Keratinocyte (primary cell): ENCODE results near the gene ZBTB17. TPM values are rescaled to one million over a fixed set of nuclear protein-coding genes. Genes with fewer than 3 reads are reported as not detected.

Source experiments
- DNase-seq: peaks from one replicate; pipeline ENCODE4 v3.0.0-alpha.2; 2011; ENCODE audit warnings: low read depth, missing footprints, low spot score
- FAIRE-seq: peaks from 2 replicates; lab custom pipeline; 2011; peaks lifted over from hg19 to GRCh38; lab: Jason Lieb, UNC
- H2AFZ ChIP-seq: 2 replicates; pipeline ENCODE4 v1.6.0; 2012; ENCODE audit warnings: low read length, control low read depth, inconsistent platforms; ENCODE audit not compliant: control insufficient read depth
- H3K27ac ChIP-seq: 2 replicates; pipeline ENCODE4 v1.5.1; 2011; ENCODE audit warnings: low read length; ENCODE audit not compliant: control insufficient read depth, insufficient read depth
- H3K27me3 ChIP-seq: 3 replicates; pipeline ENCODE4 v1.6.0; 2011; ENCODE audit warnings: low read length; ENCODE audit not compliant: control insufficient read depth, insufficient read depth; ENCODE audit errors: extremely low read depth
- H3K36me3 ChIP-seq, 2 experiments: 2 replicates in 1 of 2; 3 replicates in 1 of 2; pipeline ENCODE4 v1.5.1; 2011; ENCODE audit warnings: low read length in 2 of 2, mild to moderate bottlenecking in 1 of 2; ENCODE audit not compliant: control insufficient read depth in 2 of 2, insufficient read depth in 2 of 2; ENCODE audit errors: extremely low read depth in 1 of 2
- H3K4me1 ChIP-seq: 3 replicates; pipeline ENCODE4 v1.5.1; 2011; ENCODE audit warnings: low read length; ENCODE audit not compliant: control insufficient read depth, insufficient read depth; ENCODE audit errors: extremely low read depth
- H3K4me2 ChIP-seq: 3 replicates; pipeline ENCODE4 v1.6.0; 2011; ENCODE audit warnings: low read depth, low read length; ENCODE audit not compliant: control insufficient read depth, insufficient read depth; ENCODE audit errors: extremely low read depth
- H3K4me3 ChIP-seq, 3 experiments: fragments of 200-600 bp in 1 of 3; sonication (generic) in 1 of 3; 2 replicates in 2 of 3; 3 replicates in 1 of 3; pipeline ENCODE4 v1.5.1; 2011 to 2016; ENCODE audit warnings: low read length in 3 of 3, mild to moderate bottlenecking in 3 of 3, control low read depth in 2 of 3, inconsistent platforms in 1 of 3, low read depth in 1 of 3, mixed read lengths in 1 of 3, mixed run types in 1 of 3, moderate library complexity in 1 of 3; ENCODE audit not compliant: control insufficient read depth in 2 of 3, insufficient read depth in 2 of 3; ENCODE audit errors: extremely low read depth in 1 of 3
- H3K79me2 ChIP-seq: 2 replicates; pipeline ENCODE4 v1.6.0; 2012; ENCODE audit warnings: low read length; ENCODE audit not compliant: control insufficient read depth, insufficient read depth
- H3K9ac ChIP-seq: 3 replicates; pipeline ENCODE4 v1.6.0; 2011; ENCODE audit warnings: low read length; ENCODE audit not compliant: control insufficient read depth, insufficient read depth; ENCODE audit errors: extremely low read depth
- H3K9me1 ChIP-seq: 3 replicates; pipeline ENCODE4 v1.6.0; 2011; ENCODE audit warnings: low read length; ENCODE audit not compliant: control insufficient read depth, insufficient read depth; ENCODE audit errors: extremely low read depth
- H3K9me3 ChIP-seq: 2 replicates; pipeline ENCODE4 v1.5.1; 2012; ENCODE audit warnings: low read depth, low read length; ENCODE audit not compliant: control insufficient read depth
- H4K20me1 ChIP-seq: 3 replicates; pipeline ENCODE4 v1.6.0; 2011; ENCODE audit warnings: low read length; ENCODE audit not compliant: control insufficient read depth, insufficient read depth; ENCODE audit errors: extremely low read depth
- CTCF ChIP-seq, 3 experiments: IDR thresholded peaks in 1 of 3; conservative IDR thresholded peaks in 1 of 3; optimal IDR thresholded peaks in 1 of 3; 2 replicates in 2 of 3; 3 replicates in 1 of 3; pipeline versions ENCODE3 to v1.5.1; 2011; ENCODE audit warnings: low read length in 3 of 3, mild to moderate bottlenecking in 3 of 3, moderate library complexity in 2 of 3, control low read depth in 1 of 3, inconsistent platforms in 1 of 3; ENCODE audit not compliant: insufficient read depth in 2 of 3; ENCODE audit errors: extremely low read depth in 1 of 3
- EZH2 ChIP-seq: IDR thresholded peaks from one replicate; pipeline ENCODE4 v1.6.1; 2012; ENCODE audit warnings: inconsistent platforms, mild to moderate bottlenecking, low read length, moderate library complexity
- dilution Hi-C: fragments of 300-500 bp; cut with MboI; formaldehyde crosslinking; loops from one replicate; pipeline ENCODE4 v1.7.0; 2020; ENCODE audit warnings: low sequenced_read_pairs; ENCODE audit not compliant: extremely low pct_ligation_motif_present
- polyA plus RNA-seq, 5 experiments: library from polyadenylated mRNA; depleted of rRNA in 3 of 5; stranded (reverse) in 3 of 5; stranded (forward) in 1 of 5; unstranded in 1 of 5; fragments of >200 nt; gene quantifications; 1 replicate in 1 of 5; 2 replicates in 3 of 5; 3 replicates in 1 of 5; pipeline versions ENCODE4 v1.2.1 to v1.2.3, GENCODE V29; 2011 to 2012; ENCODE audit warnings: missing spikeins in 2 of 5, low read depth in 1 of 5, low replicate concordance in 1 of 5

ZBTB17 gene
- polyA plus RNA-seq, 1 donor (not counting 4 experiments of a cell fraction or from before 2014, with no cell fraction given): 18.4 TPM

- H3K9me3 ChIP-seq: no peaks in the 10 kb centered on the region
- FAIRE-seq (no peak), DNase-seq (no peak)
- no peaks in the 10 kb centered on the region for H3K27me3 ChIP-seq
- no peak overlapping the region for H3K9ac ChIP-seq
- H3K36me3 ChIP-seq: peaks cover 42 to 60% of the 10 kb centered on the region in 2 experiments
- no peak overlapping the region for H2AFZ ChIP-seq
- peaks cover 9% of the 10 kb centered on the region for H3K79me2 ChIP-seq
- H3K4me3 ChIP-seq: no peak overlapping the region
- H3K4me2 ChIP-seq: no peak overlapping the region
- TF ChIP-seq CTCF (optimal IDR thresholded peaks at IDR 0.05 in 1 of 3, IDR thresholded peaks at IDR 0.05 in 1 of 3, conservative IDR thresholded peaks at IDR 0.05 in 1 of 3; ENCODE audit: extremely low read depth in 1 of 3, insufficient read depth in 2 of 3, low read length in 3 of 3) (no peak), EZH2 (no peak)
- no peak overlapping the region for H3K27ac ChIP-seq
- no peaks in the 10 kb centered on the region for H3K9me1 ChIP-seq
- dilution Hi-C loops: no loop called here
- H4K20me1 ChIP-seq: no peaks in the 10 kb centered on the region
- no peaks in the 10 kb centered on the region for H3K4me1 ChIP-seq
Measured at GRCh38 chr1:15932612-15933011, 43.3 kb downstream of the ZBTB17 start.

- H3K4me3 ChIP-seq: no peak overlapping the region
- no peak overlapping the region for H3K27ac ChIP-seq
- TF ChIP-seq EZH2 (no peak), CTCF (optimal IDR thresholded peaks at IDR 0.05 in 1 of 3, IDR thresholded peaks at IDR 0.05 in 1 of 3, conservative IDR thresholded peaks at IDR 0.05 in 1 of 3; ENCODE audit: extremely low read depth in 1 of 3, insufficient read depth in 2 of 3, low read length in 3 of 3) (no peak)
- H3K27me3 ChIP-seq: no peaks in the 10 kb centered on the region
- H3K9me1 ChIP-seq: no peaks in the 10 kb centered on the region
- H4K20me1 ChIP-seq: no peaks in the 10 kb centered on the region
- H3K4me1 ChIP-seq: no peaks in the 10 kb centered on the region
- peaks cover 36 to 59% of the 10 kb centered on the region in 2 experiments for H3K36me3 ChIP-seq
- no peak overlapping the region for H2AFZ ChIP-seq
- FAIRE-seq: no peak
- DNase-seq: no peak
- no peak overlapping the region for H3K4me2 ChIP-seq
- no peaks in the 10 kb centered on the region for H3K9me3 ChIP-seq
- H3K9ac ChIP-seq: no peak overlapping the region
- dilution Hi-C loops: no loop called here
- peaks cover 9% of the 10 kb centered on the region for H3K79me2 ChIP-seq
Measured at GRCh38 chr1:15931884-15932283, 44.0 kb downstream of the ZBTB17 start.
